Coronary artery (tissue), 2 donors: ENCODE measurements around the gene CYP4F22.

ENCODE experiments used
- DNase-seq: peaks from one replicate; pipeline ENCODE4 v3.0.0-alpha.2; 2017; ENCODE audit warnings: low spot score
- H3K27ac ChIP-seq, 2 donors: fragments of 200-600 bp; sonication (generic); one replicate each; pipeline ENCODE4 v1.5.1; 2016 to 2019
- H3K4me3 ChIP-seq: fragments of 200-600 bp; sonication (generic); 2 replicates; pipeline ENCODE4 v1.5.1; 2016; ENCODE audit warnings: mild to moderate bottlenecking, moderate library complexity
- TF ChIP-seq, protein P1 (sequence below): fragments of 200-600 bp; sonication (generic); IDR thresholded peaks from one replicate; pipeline ENCODE4 v1.5.1; 2019; ENCODE audit warnings: antibody characterized with exemption

Gene CYP4F22

DNA sequence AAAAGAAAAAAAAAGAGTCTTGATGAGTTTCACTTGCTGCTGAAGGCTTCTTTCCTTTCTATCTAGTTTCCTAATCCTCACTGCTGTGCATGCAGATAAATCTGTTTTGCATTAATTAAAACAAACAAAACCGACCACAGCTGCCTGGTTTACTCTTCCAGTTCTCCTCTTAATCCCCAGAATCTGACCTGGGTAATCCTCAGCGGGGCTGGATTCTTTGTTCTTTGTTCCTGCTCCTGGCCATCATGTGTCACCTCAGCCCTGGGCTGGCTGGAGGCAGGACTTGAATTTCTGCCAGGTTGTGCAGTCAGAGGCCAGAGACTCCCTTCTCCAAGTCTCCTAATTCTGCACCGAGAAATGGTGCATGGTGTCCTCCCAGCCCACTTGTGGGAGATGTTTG lies 54.5 kb downstream of the CYP4F22 start:
- no peak for DNase-seq
- no peak overlapping the region for H3K4me3 ChIP-seq
- TF ChIP-seq, protein P1, sequence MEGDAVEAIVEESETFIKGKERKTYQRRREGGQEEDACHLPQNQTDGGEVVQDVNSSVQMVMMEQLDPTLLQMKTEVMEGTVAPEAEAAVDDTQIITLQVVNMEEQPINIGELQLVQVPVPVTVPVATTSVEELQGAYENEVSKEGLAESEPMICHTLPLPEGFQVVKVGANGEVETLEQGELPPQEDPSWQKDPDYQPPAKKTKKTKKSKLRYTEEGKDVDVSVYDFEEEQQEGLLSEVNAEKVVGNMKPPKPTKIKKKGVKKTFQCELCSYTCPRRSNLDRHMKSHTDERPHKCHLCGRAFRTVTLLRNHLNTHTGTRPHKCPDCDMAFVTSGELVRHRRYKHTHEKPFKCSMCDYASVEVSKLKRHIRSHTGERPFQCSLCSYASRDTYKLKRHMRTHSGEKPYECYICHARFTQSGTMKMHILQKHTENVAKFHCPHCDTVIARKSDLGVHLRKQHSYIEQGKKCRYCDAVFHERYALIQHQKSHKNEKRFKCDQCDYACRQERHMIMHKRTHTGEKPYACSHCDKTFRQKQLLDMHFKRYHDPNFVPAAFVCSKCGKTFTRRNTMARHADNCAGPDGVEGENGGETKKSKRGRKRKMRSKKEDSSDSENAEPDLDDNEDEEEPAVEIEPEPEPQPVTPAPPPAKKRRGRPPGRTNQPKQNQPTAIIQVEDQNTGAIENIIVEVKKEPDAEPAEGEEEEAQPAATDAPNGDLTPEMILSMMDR = no peak
- H3K27ac ChIP-seq = no peak overlapping the region

DNA sequence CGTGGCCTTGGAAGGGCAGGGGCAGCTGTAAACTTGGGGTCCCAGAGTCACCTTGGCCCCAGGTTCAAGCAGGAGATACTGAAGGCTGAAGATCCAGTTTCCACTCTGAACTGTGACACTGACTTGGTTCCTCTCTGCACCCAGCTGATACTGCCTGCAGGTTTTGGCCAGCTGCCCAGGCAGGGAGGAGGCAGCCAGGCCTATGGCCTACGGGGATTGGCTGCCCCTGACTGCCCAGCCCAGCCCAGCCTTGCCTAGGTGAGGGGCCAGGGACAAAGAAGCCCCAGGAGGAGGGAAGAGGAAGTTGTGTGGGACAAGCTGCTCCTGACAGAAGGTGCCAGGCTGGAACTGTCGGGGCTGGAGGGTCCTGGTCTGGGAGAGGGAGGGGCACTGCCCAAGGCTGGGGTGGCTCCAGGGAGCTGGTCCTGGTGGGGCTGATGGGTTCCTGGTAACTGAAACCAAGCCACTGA lies 55.0 kb downstream of the CYP4F22 start:
- TF ChIP-seq, protein P1 = no peak
- H3K27ac ChIP-seq = no peak overlapping the region
- DNase-seq = no peak
- no peak overlapping the region for H3K4me3 ChIP-seq

DNA sequence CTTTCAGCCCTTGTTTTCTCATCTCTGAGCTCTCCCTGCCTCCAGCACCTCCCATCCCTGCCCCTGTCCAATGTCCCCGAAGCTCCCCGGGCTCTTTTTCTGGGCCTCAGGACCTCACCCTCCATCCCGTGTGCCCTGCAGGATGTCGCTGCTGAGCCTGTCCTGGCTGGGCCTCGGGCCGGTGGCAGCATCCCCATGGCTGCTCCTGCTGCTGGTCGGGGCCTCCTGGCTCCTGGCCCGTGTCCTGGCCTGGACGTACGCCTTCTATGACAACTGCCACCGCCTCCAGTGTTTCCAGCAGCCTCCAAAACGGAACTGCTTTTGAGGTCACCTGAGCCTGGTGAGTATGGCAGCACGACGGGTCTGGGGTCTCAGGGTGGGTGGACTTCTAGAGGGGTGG lies 55.6 kb downstream of the CYP4F22 start:
- no peak for DNase-seq
- Histone ChIP-seq H3K4me3 (no peak overlapping the region), H3K27ac (no peak overlapping the region)
- TF ChIP-seq, protein P1 = no peak

DNA sequence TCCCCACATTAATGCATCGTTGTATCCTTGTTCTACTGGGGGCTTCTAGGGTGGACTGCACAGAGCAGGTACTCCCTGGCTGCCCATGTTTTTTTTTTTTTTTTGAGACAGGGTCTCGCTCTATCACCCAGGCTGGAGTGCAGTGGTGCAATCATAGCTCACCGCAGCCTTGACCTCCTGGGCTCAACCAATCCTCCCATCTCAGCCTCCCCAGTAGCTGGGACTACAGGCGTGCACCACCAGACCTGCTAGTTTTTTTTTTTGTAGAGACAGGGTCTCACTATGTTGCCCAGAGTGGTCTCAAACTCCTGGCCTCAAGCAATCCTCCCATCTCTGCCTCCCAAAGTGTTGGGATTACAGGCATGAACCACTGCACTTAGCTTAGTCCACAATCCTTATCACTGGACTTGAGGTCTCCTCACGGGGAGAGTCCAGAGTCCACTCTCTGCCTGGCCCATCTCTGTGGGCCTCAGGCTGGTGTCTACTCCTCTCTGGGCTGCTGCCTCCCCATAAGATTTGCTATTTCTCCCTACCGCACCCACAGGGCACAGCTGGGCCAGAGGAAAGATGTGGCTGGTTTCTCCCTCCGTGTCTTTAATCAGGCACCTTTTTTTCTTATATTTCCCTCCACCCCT lies 56.3 kb downstream of the CYP4F22 start:
- no peak for DNase-seq
- Histone ChIP-seq H3K4me3 (no peak overlapping the region), H3K27ac (no peak overlapping the region)
- TF ChIP-seq, protein P1 = no peak

DNA sequence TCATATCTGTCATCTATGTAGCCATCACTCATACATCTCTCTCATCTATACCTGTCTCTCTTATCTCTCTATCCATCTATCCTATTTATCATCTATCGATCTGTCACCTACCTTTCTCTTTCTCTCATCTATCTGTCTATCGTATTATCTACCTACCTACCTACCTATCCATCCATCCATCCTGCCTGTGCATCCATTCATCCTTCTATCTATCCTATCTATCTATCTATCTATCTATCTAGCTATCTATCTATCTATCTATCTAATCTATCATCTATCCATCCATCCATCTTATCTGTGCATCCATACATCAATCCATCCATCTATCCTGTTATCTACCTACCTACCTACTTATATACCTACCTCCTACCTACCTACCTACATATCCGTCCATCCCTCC lies 62.1 kb downstream of the CYP4F22 start:
- Histone ChIP-seq H3K4me3 (no peak overlapping the region), H3K27ac (no peak overlapping the region)
- TF ChIP-seq, protein P1 = no peak
- DNase-seq = no peak

DNA sequence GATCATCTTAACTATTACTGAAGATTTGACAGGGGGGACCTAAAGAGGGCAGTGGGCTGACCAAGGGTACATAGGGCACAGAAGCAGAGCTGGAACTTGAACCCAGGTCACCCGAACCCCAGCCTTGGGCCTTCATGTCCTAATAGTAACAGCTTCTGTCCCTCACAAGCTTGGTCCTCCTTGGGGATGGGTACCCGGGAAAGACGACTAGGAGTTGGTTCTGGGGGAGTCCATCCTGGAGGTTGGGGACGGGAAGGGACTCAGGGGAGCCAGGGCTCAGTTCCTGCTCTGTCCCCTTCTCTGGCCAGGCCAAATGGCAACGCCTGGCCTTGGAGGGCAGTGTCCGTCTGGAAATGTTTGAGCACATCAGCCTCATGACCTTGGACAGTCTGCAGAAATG lies 67.1 kb downstream of the CYP4F22 start:
- Histone ChIP-seq H3K4me3 (no peak overlapping the region), H3K27ac (no peak overlapping the region)
- TF ChIP-seq, protein P1 = no peak
- no peak for DNase-seq

DNA sequence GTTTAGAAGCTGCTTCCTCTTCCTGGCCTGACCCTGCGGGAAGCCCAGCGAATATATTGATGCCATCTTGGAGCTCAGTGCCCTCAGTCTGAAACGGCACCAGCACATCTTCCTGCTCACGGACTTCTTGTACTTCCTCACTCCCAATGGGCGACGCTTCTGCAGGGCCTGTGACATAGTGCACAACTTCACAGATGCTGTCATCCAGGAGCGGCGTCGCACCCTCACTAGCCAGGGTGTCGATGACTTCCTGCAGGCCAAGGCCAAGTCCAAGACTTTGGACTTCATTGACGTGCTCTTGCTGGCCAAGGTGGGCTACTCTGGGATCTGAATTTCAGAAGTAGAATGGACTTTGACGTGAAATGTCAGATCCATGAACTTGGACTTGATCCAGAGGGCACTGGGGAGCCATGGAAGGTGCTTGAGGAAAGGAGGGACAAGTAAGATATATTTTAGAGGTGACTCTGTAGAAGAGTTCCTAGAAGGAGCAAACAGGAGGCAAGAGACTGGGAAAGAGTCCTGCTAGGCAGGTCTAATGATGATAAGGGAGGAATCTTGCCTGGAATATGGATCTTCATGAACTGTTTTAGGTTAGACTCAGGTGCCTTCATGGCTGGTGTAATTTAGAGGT lies 68.3 kb downstream of the CYP4F22 start:
- Histone ChIP-seq H3K4me3 (no peak overlapping the region), H3K27ac (no peak overlapping the region)
- TF ChIP-seq, protein P1 = no peak
- DNase-seq = no peak
